Stimulated activated CD8-positive, alpha-beta memory T cell treated with anti-CD3 and anti-CD28 coated beads, Interleukin-12 subunit alpha, Interleukin-12 subunit beta, amount 100 ng/mL, for 1 hour (primary cell): ENCODE data around the gene TUBA1C.
"Not testable (repeated sequence)": the region's sequence is repeated elsewhere in the genome, so short reads cannot be mapped to it uniquely, and the experiment has no call there.

ENCODE experiments used
- DNase-seq: peaks from one replicate; pipeline ENCODE4 v3.0.0-alpha.2; 2020; ENCODE audit warnings: low read depth

Gene TUBA1C

DNA sequence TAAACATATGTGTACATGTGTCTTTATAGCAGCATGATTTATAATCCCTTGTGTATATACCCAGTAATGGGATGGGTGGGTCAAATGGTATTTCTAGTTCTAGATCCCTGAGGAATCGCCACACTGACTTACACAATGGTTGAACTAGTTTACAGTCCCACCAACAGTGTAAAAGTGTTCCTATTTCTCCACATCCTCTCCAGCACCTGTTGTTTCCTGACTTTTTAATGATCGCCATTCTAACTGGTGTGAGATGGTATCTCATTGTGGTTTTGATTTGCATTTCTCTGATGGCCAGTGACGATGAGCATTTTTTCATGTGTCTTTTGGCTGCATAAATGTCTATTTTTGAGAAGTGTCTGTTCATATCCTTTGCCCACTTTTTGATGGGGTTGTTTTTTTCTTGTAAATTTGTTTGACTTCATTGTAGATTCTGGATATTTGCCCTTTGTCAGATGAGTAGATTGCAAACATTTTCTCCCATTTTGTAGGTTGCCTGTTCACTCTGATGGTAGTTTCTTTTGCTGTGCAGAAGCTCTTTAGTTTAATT lies 45.6 kb downstream of the TUBA1C start:
- DNase-seq: not testable (repeated sequence)

DNA sequence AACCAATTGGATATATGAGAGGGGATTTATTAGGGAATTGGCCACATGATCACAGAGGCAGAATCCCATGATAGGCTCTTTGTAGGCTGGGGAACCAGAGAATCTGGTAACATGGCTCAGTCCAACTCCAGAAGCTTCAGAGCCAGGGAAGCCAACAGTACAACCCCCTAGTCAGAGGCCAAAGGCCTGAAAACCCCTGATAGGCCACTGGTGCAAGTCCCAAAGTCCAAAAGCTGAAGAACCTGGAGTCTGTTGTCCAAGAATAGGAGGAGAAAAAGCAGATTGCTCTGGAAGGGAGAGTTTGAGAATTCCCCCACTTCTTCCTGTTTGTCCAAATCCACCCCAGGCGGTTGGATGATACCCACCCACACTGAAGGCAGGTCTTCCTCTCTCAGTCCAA lies 49.9 kb downstream of the TUBA1C start:
- DNase-seq: no peak

DNA sequence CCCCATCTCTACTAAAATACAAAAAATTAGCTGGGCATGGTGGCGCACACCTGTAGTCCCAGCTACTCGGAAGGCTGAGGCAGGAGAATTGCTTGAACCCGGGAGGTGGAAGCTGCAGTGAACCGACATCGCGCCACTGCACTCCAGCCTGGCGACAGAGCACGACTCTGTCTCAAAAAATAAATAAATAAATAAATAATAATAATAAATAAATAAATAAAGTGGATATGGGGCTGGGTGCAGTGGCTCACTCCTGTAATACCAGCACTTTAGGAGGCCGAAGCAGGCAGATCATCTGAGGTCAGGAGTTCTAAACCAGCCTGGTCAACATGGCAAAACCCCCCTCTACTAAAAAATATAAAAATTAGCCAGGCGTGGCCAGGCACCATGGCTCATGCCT lies 52.2 kb downstream of the TUBA1C start:
- DNase-seq: not testable (repeated sequence)

DNA sequence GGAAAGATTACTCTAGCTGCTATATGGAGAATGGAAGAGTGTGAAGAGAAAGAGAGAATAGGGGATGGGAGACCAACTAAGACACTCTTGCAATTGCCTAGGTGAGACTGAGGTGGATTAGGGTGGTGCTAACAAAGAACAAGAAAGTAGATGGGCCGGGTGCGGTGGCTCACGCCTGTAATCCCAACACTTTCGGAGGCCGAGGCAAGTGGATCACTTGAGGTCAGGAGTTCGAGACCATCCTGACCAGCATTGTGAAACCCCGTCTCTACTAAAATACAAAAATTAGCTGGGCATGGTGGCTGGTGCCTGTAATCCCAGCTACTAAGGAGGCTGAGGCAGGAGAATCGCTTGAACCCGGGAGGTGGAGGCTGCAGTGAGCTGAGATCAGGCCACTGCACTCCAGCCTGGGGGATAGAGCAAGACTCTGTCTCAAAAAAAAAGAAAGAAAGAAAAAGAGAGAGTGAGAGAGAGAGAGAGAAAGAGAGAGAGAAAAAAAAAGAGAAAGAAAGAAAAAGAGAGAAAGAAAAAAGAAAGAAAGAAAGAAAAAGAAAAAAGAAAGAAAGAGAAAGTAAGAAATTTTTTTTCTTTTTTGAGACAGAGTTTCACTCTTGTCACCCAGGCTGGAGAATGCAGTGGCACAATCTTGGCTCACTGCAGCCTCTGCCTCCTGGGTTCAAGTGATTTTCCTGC lies 55.7 kb downstream of the TUBA1C start:
- DNase-seq: not testable (repeated sequence)

DNA sequence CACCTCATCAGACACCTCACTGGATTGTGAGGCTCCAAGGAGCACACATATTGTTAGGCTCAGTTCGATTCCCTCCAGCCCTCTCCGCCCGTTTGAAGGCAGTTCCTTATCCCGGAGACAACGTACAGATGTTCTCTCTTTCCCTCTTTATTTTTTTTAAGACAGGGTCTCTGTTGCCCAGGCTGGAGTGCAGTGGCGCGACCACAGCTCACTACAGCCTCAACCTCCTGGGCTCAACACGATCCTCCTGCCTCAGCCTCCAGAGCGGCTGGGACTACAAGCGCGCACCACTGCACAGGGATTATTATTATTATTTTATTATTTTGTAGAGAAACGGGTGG lies 57.5 kb downstream of the TUBA1C start:
- DNase-seq: no peak

DNA sequence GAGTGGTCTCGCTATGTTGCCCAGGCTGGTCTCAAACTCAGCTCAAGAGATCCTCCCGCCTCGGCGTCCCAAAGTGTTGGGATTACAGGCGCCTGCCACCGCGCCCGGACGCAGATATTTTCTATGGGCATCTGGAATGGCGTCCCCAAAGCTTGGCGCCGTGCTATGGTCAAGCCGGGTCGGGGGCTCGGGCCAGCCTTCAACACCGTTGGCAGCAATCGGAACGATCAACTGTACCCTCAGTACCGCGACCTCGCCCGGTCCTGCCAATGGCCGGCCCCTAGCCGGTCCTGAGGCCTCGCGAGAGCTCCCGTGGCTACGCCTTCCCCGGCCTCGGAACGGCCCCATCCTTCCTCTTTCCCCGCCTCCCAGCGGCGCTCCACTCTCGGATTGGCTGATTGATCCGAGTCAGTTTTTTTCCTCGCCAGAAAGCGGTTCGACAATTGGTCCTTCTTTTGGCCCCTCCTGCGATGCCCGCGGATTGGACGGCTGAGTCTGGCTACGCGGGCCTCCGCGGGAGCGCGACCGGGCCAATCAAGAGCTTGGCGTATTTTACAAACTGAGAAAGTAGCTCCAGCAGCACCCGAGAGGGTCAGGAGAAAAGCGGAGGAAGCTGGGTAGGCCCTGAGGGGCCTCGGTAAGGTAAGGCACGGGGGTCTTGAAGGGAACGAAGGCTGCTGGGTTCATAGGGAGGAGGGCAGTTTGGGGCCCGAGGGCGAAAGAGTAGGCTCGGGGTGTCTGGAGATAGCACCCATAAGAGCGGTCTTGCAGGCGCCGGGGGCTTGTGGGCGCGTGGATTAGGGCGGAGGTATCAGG lies 58.0 kb downstream of the TUBA1C start, which contains the start of gene TROAP:
Gene TROAP, plus strand, starts transcription at position 548 of the 816 bp plus-strand sequence. CDS start 354 bp downstream, outside the sequence.
- peak; percentile 95 for DNase-seq

DNA sequence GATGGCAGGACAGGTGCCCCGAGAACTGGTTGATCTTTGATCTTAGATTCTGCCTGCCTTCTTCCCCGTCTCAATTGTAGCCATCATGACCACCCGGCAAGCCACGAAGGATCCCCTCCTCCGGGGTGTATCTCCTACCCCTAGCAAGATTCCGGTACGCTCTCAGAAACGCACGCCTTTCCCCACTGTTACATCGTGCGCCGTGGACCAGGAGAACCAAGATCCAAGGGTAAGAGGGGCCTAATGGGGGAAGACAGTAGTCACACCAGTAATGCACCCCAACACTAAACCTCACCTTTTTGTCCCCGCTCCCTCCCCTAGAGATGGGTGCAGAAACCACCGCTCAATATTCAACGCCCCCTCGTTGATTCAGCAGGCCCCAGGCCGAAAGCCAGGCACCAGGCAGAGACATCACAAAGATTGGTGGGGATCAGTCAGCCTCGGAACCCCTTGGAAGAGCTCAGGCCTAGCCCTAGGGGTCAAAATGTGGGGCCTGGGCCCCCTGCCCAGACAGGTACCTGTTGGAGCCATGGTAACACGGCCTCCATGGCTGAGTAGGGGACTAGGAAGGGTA lies 58.7 kb downstream of the TUBA1C start:
- DNase-seq: no peak
